NCI-H226 (cell line): ENCODE results near the gene CLIP4.

Experiments used
- DNase-seq: peaks from one replicate; pipeline ENCODE4 v3.0.0-alpha.2; 2015

Gene CLIP4

GRCh38 chr2:29192526-29192925 lies 77.3 kb downstream of the CLIP4 start:
- no peak for DNase-seq

GRCh38 chr2:29193111-29193510 lies 77.9 kb downstream of the CLIP4 start:
- no peak for DNase-seq

- DNase-seq, result no peak
These were observed 78.5 kb downstream of the CLIP4 start for GRCh38 chr2:29193681-29194080.

- DNase-seq, result no peak
These were observed 80.6 kb downstream of the CLIP4 start for GRCh38 chr2:29195796-29196195.

- peak; percentile 18 for DNase-seq
These were observed 81.9 kb downstream of the CLIP4 start for GRCh38 chr2:29196792-29197788.

GRCh38 chr2:29201979-29202378 lies 86.8 kb downstream of the CLIP4 start:
- no peak for DNase-seq

GRCh38 chr2:29202819-29203495 lies 87.7 kb downstream of the CLIP4 start:
- DNase-seq, result no peak

- no peak for DNase-seq
These were observed 91.7 kb downstream of the CLIP4 start for GRCh38 chr2:29206941-29207340.

- DNase-seq, result no peak
These were observed 92.3 kb downstream of the CLIP4 start for GRCh38 chr2:29207352-29208148.

- DNase-seq, result no peak
These were observed 94.3 kb downstream of the CLIP4 start for GRCh38 chr2:29209551-29209950.

GRCh38 chr2:29212009-29212408 lies 96.8 kb downstream of the CLIP4 start:
- no peak for DNase-seq

GRCh38 chr2:29213888-29214291 lies 98.7 kb downstream of the CLIP4 start:
- no peak for DNase-seq

- DNase-seq, result no peak
These were observed 99.9 kb downstream of the CLIP4 start for GRCh38 chr2:29215073-29215472.

GRCh38 chr2:29215739-29216608 lies 100.8 kb downstream of the CLIP4 start:
- DNase-seq, result no peak

GRCh38 chr2:29216609-29216909 lies 101.3 kb downstream of the CLIP4 start:
- DNase-seq, result no peak

GRCh38 chr2:29218071-29218470 lies 102.9 kb downstream of the CLIP4 start:
- DNase-seq, result no peak

GRCh38 chr2:29218550-29219125 lies 103.4 kb downstream of the CLIP4 start:
- DNase-seq, result no peak

GRCh38 chr2:29219374-29219773 lies 104.2 kb downstream of the CLIP4 start:
- DNase-seq, result no peak

GRCh38 chr2:29220506-29221270 lies 105.5 kb downstream of the CLIP4 start:
- no peak for DNase-seq

- no peak for DNase-seq
These were observed 107.4 kb downstream of the CLIP4 start for GRCh38 chr2:29222381-29223179.
